OCI-LY7 (cell line): ENCODE data around the gene VOPP1. TPM values are rescaled to one million over a fixed set of nuclear protein-coding genes. Genes with fewer than 3 reads are reported as not detected.
"Not testable (repeated sequence)": the region's sequence is repeated elsewhere in the genome, so short reads cannot be mapped to it uniquely, and the experiment has no call there.

Experiments
- Bru-seq: library from RNA; stranded (reverse); fragments of 400-500 nt; gene quantifications from one replicate; lab custom pipeline; 2021; lab: Mats Ljungman, UMichigan
- BruChase-seq, 2 experiments: library from RNA; stranded (reverse); fragments of 400-500 nt; gene quantifications; one replicate each; lab custom pipeline; 2021; lab: Mats Ljungman, UMichigan
- BruUV-seq: library from RNA; stranded (reverse); fragments of 400-500 nt; replicated peaks from 2 replicates; lab custom pipeline; 2021; lab: Mats Ljungman, UMichigan
- CTCF ChIA-PET: fragments of 300-600 bp; sonication (Branson Sonifier 250); formaldehyde crosslinking; loops from one replicate; lab custom pipeline; 2022; ENCODE audit warnings: antibody characterized with exemption; ENCODE audit not compliant: unreplicated experiment; lab: Charles Lee
- POLR2A ChIA-PET: fragments of 300-600 bp; sonication (Branson Sonifier 250); formaldehyde crosslinking; loops from one replicate; lab custom pipeline; 2022; ENCODE audit warnings: antibody characterized with exemption; lab: Charles Lee
- DNase-seq: peaks from one replicate; pipeline ENCODE4 v3.0.0-alpha.2; 2015; ENCODE audit warnings: low spot score
- H2AFZ ChIP-seq: fragments of 200-600 bp; sonication (generic), shearing (Covaris generic); 2 replicates; pipeline ENCODE4 v1.6.1; 2014; ENCODE audit warnings: mild to moderate bottlenecking, antibody characterized with exemption, low read length, moderate library complexity
- H3K27ac ChIP-seq: fragments of 200-600 bp; sonication (generic); 2 replicates; pipeline ENCODE4 v1.5.1; 2014; ENCODE audit warnings: mixed run types, low read depth, mild to moderate bottlenecking, moderate library complexity, low read length, inconsistent platforms; ENCODE audit not compliant: poor library complexity, severe bottlenecking
- H3K36me3 ChIP-seq: fragments of 200-600 bp; sonication (generic); 2 replicates; pipeline ENCODE4 v1.6.1; 2014; ENCODE audit warnings: mild to moderate bottlenecking, antibody characterized with exemption, low read length, moderate library complexity, mixed read lengths; ENCODE audit not compliant: insufficient read depth
- H3K4me1 ChIP-seq: fragments of 200-600 bp; sonication (generic); 2 replicates; pipeline ENCODE4 v1.5.1; 2014; ENCODE audit warnings: mild to moderate bottlenecking, low read length; ENCODE audit not compliant: insufficient read depth, poor library complexity, severe bottlenecking
- H3K4me2 ChIP-seq: fragments of 200-600 bp; sonication (generic); 2 replicates; pipeline ENCODE4 v1.6.1; 2014; ENCODE audit warnings: mild to moderate bottlenecking, low read length
- H3K4me3 ChIP-seq: fragments of 200-600 bp; sonication (generic); 2 replicates; pipeline ENCODE4 v1.5.1; 2014; ENCODE audit warnings: mild to moderate bottlenecking, low read depth, low read length; ENCODE audit not compliant: poor library complexity, severe bottlenecking
- H3K79me2 ChIP-seq: fragments of 200-600 bp; sonication (generic); 2 replicates; pipeline ENCODE4 v1.6.1; 2016; ENCODE audit warnings: low read depth, mild to moderate bottlenecking, low read length, moderate library complexity, mixed read lengths; ENCODE audit not compliant: insufficient read depth
- H3K9me2 ChIP-seq: fragments of 200-600 bp; sonication (generic); 2 replicates; pipeline ENCODE4 v1.6.1; 2016; ENCODE audit warnings: mild to moderate bottlenecking, low read length, mixed read lengths; ENCODE audit not compliant: insufficient read depth
- H3K9me3 ChIP-seq: fragments of 200-600 bp; sonication (generic); 2 replicates; pipeline ENCODE4 v1.6.1; 2014; ENCODE audit warnings: mild to moderate bottlenecking, mixed run types, low read length, mixed read lengths
- H4K20me1 ChIP-seq: fragments of 200-600 bp; sonication (generic); 2 replicates; pipeline ENCODE4 v1.6.1; 2014; ENCODE audit warnings: mild to moderate bottlenecking, antibody characterized with exemption, low read length, moderate library complexity, mixed read lengths; ENCODE audit not compliant: insufficient read depth
- EZH2phosphoT487 ChIP-seq: fragments of 200-600 bp; sonication (generic); IDR thresholded peaks from 2 replicates; pipeline ENCODE4 v1.6.1; 2018; ENCODE audit warnings: low read depth, borderline replicate concordance, mild to moderate bottlenecking, mixed run types, antibody characterized with exemption, low read length, moderate library complexity, mixed read lengths
- intact Hi-C: fragments of 100-400 bp; cut with micrococcal nuclease; formaldehyde crosslinking; loops from one replicate; pipeline ENCODE4 v1.10.0; 2022; ENCODE audit not compliant: unreplicated experiment
- long read RNA-seq: library from polyadenylated mRNA; stranded (forward); transcript quantifications from one replicate; pipeline ENCODE4 v2.0.0, GENCODE V29; 2022
- total RNA-seq, 2 experiments: library from RNA; depleted of rRNA in 1 of 2; stranded (reverse); fragments of >200 nt in 1 of 2; shearing (Covaris generic) in 1 of 2; gene quantifications; 2 replicates each; pipeline ENCODE4 v1.2.3, GENCODE V29; 2014 to 2022
- TF ChIP-seq, protein P1 (sequence below): fragments of 200-600 bp; sonication (generic); conservative IDR thresholded peaks from 2 replicates; pipeline ENCODE4 v1.5.1; 2014; ENCODE audit warnings: mild to moderate bottlenecking, antibody characterized with exemption, low read length, moderate library complexity, mixed read lengths

VOPP1 gene, protein sequence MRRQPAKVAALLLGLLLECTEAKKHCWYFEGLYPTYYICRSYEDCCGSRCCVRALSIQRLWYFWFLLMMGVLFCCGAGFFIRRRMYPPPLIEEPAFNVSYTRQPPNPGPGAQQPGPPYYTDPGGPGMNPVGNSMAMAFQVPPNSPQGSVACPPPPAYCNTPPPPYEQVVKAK
- total RNA-seq (2014; rRNA removed; shearing (Covaris generic)) (66.9 and 68.8 TPM in 2 replicates), total RNA-seq (2022) (72.1 and 73.9 TPM in 2 replicates), Bru-seq, nascent RNA (percentile 83 among the genes with signal in this experiment), BruChase-seq, experiment 1, labeled RNA remaining after a 6-hour chase (percentile 82 among the genes with signal in this experiment), BruChase-seq, experiment 2, labeled RNA remaining after a 2-hour chase (percentile 77 among the genes with signal in this experiment)
- long read RNA-seq, transcript VOPP1-201 (5 exons, 2,962 nt) = major isoform, 223 of 278 reads
- long read RNA-seq, partial matches to known transcripts = 8 of 278 reads
- long read RNA-seq, other reads (novel, unspliced or antisense) = 47 of 278 reads

DNA sequence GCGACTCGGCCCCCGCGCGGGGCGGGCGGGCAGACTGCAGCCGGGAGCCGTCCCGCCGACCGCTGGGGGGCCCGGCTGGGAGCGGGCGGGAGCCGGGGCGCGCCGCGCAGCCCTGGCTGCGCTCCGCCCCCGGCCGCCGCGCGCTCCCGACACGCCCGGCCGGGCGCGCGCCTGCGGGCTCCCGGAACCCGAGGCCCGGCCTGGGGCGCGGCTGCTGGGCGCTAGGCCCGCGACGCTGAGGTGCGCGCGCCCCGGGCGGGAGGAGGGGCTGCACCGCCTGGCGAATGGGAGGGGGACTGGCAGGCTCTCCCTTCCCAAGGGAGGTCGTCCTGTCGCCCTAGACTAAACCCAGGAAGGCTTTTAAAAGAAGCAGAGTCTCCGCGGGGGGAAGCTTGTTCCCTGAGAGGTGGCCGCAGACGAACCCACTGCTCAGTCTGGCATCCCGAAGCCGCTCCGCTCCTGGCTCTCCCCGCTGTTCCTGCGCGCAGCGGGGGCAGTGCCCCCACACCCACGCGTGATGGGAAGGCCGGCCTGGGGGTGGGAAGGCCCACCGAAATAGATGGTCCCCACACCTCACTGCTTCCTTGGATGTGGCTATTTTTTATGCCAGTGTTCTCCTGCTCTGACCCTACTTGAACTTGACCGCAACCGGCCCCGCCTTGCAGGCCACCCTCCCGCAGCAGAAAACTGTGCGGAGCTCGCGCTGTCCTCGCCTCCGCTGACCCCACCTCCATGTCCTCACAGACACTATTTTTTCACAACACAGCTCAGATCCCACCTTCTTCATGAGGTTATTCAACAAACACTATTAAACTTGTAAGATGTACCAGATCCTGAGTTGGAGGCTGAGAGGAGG, at the start of gene VOPP1:
Gene VOPP1 (minus strand): TSS at position 125 of the 856 bp plus-strand sequence. CDS start 178 bp downstream, outside the sequence.
- ChIA-PET CTCF (interaction anchor here (0.9 to 1.1 kb wide), 2 partner anchors 17 to 39 kb away, joined by 3 read pairs; no protein-coding TSS in a partner anchor), POLR2A (interaction anchor here (0.7 to 1.4 kb wide), 5 partner anchors 14 to 68 kb away, joined by 3 to 5 read pairs (median 3); no protein-coding TSS in a partner anchor)
- no peak for TF ChIP-seq EZH2phosphoT487
- TF ChIP-seq, protein P1, sequence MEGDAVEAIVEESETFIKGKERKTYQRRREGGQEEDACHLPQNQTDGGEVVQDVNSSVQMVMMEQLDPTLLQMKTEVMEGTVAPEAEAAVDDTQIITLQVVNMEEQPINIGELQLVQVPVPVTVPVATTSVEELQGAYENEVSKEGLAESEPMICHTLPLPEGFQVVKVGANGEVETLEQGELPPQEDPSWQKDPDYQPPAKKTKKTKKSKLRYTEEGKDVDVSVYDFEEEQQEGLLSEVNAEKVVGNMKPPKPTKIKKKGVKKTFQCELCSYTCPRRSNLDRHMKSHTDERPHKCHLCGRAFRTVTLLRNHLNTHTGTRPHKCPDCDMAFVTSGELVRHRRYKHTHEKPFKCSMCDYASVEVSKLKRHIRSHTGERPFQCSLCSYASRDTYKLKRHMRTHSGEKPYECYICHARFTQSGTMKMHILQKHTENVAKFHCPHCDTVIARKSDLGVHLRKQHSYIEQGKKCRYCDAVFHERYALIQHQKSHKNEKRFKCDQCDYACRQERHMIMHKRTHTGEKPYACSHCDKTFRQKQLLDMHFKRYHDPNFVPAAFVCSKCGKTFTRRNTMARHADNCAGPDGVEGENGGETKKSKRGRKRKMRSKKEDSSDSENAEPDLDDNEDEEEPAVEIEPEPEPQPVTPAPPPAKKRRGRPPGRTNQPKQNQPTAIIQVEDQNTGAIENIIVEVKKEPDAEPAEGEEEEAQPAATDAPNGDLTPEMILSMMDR = no peak
- H3K4me1 ChIP-seq = peaks cover 48% of the 10 kb centered on the region
- BruUV-seq = no TSS peak
- H3K9me2 ChIP-seq = no peaks in the 10 kb centered on the region
- peak within 1 kb of the TSS; percentile 92 for H3K4me2 ChIP-seq
- H3K9me3 ChIP-seq = no peaks in the 10 kb centered on the region
- H3K27ac ChIP-seq = peak within 1 kb of the TSS; percentile 60
- intact Hi-C loops = loop anchor here (10.0 kb wide), 1 partner anchor 332 kb away; no protein-coding TSS in a partner anchor
- H4K20me1 ChIP-seq = peaks cover 24% of the 10 kb centered on the region
- H3K4me3 ChIP-seq = peak within 1 kb of the TSS; percentile 95
- H2AFZ ChIP-seq = peak within 1 kb of the TSS; percentile 98
- H3K36me3 ChIP-seq = peaks cover 8% of the 10 kb centered on the region; the same call in 1 of the 2 replicates
- DNase-seq = peak; percentile 87
- H3K79me2 ChIP-seq = peaks cover 43% of the 10 kb centered on the region

DNA sequence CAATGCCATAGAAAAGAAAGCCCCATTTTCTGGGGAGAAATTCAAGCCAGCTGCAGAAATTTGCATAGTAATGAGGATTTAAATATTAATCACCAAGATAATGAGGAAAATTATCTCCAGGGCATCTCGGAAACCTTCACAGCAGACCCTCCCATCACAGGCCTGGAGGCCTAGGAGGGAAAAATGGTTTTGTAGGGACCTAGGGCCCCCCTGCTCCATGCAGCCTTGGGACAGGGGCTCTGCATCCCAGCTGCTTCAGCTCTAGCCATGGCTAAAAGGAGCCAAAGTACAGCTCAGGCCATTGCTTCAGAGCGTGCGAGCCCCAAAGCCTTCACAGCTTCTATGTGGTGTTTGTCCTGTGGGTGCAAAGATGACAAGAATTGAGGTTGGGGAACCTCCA, 46.6 kb upstream of the VOPP1 start:
- ChIA-PET CTCF (no interaction called here), POLR2A (no interaction called here)
- peaks cover 7% of the 10 kb centered on the region; the same call in 1 of the 2 replicates for H3K9me3 ChIP-seq
- no peaks in the 10 kb centered on the region for H3K36me3 ChIP-seq
- H3K27ac ChIP-seq = no peak overlapping the region
- H4K20me1 ChIP-seq = no peaks in the 10 kb centered on the region
- H3K4me3 ChIP-seq = no peak overlapping the region
- no peak for TF ChIP-seq EZH2phosphoT487
- TF ChIP-seq, protein P1 = no peak
- H2AFZ ChIP-seq = no peak overlapping the region
- no peaks in the 10 kb centered on the region for H3K79me2 ChIP-seq
- no TSS peak for BruUV-seq
- no peak for DNase-seq
- no peaks in the 10 kb centered on the region for H3K4me1 ChIP-seq
- H3K9me2 ChIP-seq = no peaks in the 10 kb centered on the region
- intact Hi-C loops = no loop called here
- no peak overlapping the region for H3K4me2 ChIP-seq

DNA sequence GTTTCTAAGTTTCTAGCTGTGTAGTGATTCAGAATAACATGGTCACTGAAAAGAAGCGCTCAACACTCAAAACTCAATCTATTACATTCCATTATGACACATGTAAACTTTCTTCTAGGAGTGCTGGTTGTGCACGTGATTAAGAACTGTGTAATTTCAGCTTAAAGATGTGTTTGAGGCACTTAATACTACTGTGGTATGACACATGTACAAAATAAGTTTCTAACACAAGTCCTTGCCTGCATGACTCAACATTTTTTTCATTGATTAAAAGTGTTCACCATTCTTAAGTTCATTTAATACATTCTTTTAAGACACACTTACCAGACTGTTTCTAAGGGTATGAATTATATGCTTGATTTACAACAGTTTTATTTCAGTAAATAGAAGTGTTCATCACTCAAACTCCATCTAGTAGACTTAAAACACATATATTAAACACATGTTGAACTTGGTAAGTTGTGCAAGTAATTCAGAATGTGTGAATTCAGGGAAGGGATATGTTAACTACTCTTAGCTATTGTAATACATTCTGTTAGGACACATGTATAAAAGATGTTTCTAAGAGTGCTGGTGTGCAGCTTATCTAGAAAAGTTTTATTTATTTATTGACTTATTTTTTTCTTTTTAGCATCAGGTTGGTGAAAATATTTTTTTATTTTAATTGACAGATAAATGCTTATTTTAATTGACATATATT, 42.2 kb upstream of the VOPP1 start:
- BruUV-seq, H3K79me2 ChIP-seq, H3K4me3 ChIP-seq, H3K9me2 ChIP-seq, H3K27ac ChIP-seq, H2AFZ ChIP-seq, H3K9me3 ChIP-seq, intact Hi-C loops, POLR2A ChIA-PET, CTCF ChIA-PET, H3K36me3 ChIP-seq, H4K20me1 ChIP-seq, DNase-seq, H3K4me1 ChIP-seq, H3K4me2 ChIP-seq: not testable (repeated sequence)

DNA sequence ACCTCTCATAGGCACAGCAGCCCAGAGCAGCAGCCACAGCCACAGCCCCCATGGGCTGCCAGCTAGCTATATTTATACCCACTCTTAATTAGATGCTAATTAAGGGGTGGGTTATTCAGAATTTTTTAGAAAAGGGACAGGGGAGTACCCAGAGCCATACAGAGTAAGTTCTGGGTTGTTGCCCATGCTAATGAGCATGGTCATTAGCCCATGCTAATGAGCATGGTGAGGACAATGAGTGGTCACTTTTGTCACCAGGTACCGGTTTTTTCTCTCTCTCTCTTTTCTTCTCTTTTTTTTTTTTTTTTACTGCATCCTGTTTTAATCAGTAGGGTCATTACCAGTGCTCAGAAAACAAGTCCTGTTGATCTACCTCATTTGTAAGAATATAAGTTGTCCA, 37.4 kb upstream of the VOPP1 start:
- BruUV-seq, DNase-seq, H4K20me1 ChIP-seq, H3K9me2 ChIP-seq, H3K79me2 ChIP-seq, H3K9me3 ChIP-seq, H3K4me1 ChIP-seq, CTCF ChIA-PET, H3K4me3 ChIP-seq, intact Hi-C loops, H3K27ac ChIP-seq, H3K4me2 ChIP-seq, H2AFZ ChIP-seq, H3K36me3 ChIP-seq: not testable (repeated sequence)
- POLR2A ChIA-PET = interaction anchor here (0.6 kb wide), 1 partner anchor 35 kb away, joined by 3 read pairs; no protein-coding TSS in a partner anchor
